SK-N-SH treated with all-trans-retinoic acid at 6 μM for 48 hours (cell line): ENCODE results near the gene TTC7B.

Source experiments
- TF ChIP-seq, protein P1 (sequence below): fragments of 250-450 bp; sonication (Bioruptor Pico); IDR thresholded peaks from 2 replicates; pipeline ENCODE4 v1.8.0; 2020; ENCODE audit warnings: mild to moderate bottlenecking, moderate library complexity, borderline replicate concordance
- TF ChIP-seq, protein P2 (sequence below): fragments of 250-450 bp; sonication (Bioruptor Pico); IDR thresholded peaks from 2 replicates; pipeline ENCODE4 v1.5.1; 2021; ENCODE audit warnings: mild to moderate bottlenecking, moderate library complexity

DNA sequence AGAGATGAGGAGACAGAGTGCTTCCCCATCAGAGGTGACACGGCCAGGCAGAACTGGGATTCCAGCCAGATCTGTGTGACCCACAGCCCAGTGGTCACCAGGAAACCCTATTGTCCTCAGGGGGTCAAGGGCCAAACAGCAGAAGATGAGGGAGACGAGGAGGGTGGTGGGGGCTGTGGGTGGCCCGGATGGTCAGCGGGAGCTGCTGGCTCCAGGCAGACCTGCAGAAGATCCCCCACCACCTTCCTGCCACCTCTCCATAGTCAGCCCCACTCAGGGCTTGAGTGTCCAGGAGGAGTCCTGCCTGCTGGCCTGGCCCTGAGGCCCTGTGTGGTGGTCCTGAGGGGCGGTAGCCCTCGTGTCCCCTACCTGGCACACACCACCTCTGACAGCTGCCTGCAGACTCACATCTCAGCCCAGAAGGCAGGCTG is 282.6 kb downstream of the TTC7B start:
- TF ChIP-seq, protein P1, sequence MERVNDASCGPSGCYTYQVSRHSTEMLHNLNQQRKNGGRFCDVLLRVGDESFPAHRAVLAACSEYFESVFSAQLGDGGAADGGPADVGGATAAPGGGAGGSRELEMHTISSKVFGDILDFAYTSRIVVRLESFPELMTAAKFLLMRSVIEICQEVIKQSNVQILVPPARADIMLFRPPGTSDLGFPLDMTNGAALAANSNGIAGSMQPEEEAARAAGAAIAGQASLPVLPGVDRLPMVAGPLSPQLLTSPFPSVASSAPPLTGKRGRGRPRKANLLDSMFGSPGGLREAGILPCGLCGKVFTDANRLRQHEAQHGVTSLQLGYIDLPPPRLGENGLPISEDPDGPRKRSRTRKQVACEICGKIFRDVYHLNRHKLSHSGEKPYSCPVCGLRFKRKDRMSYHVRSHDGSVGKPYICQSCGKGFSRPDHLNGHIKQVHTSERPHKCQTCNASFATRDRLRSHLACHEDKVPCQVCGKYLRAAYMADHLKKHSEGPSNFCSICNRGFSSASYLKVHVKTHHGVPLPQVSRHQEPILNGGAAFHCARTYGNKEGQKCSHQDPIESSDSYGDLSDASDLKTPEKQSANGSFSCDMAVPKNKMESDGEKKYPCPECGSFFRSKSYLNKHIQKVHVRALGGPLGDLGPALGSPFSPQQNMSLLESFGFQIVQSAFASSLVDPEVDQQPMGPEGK (CRISPR knock-in tag), result no peak
- TF ChIP-seq, protein P2, sequence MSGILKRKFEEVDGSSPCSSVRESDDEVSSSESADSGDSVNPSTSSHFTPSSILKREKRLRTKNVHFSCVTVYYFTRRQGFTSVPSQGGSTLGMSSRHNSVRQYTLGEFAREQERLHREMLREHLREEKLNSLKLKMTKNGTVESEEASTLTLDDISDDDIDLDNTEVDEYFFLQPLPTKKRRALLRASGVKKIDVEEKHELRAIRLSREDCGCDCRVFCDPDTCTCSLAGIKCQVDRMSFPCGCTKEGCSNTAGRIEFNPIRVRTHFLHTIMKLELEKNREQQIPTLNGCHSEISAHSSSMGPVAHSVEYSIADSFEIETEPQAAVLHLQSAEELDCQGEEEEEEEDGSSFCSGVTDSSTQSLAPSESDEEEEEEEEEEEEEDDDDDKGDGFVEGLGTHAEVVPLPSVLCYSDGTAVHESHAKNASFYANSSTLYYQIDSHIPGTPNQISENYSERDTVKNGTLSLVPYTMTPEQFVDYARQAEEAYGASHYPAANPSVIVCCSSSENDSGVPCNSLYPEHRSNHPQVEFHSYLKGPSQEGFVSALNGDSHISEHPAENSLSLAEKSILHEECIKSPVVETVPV (CRISPR knock-in tag), result no peak
